H9 (cell line): ENCODE data around the gene VDR. TPM values are rescaled to one million over a fixed set of nuclear protein-coding genes. Genes with fewer than 3 reads are reported as not detected.

Experiments used
- DNase-seq: peaks from one replicate; pipeline ENCODE4 v3.0.0-alpha.2; 2017
- H2AFZ ChIP-seq: one replicate; pipeline ENCODE4 v1.6.1; 2013; ENCODE audit warnings: mild to moderate bottlenecking, low read length, control low read depth, moderate library complexity
- H2AK5ac ChIP-seq: 2 replicates; pipeline ENCODE4 v1.6.1; 2013; ENCODE audit warnings: low read length, control low read depth, mixed read lengths; ENCODE audit not compliant: insufficient read length
- H2BK120ac ChIP-seq: one replicate; pipeline ENCODE4 v1.6.1; 2013; ENCODE audit warnings: low read depth, mild to moderate bottlenecking, low read length, control low read depth, inconsistent platforms; ENCODE audit not compliant: poor library complexity, severe bottlenecking
- H2BK12ac ChIP-seq: 2 replicates; pipeline ENCODE4 v1.6.1; 2013; ENCODE audit warnings: low read length, control low read depth, mixed read lengths, low read depth; ENCODE audit not compliant: insufficient read length
- H2BK15ac ChIP-seq: 2 replicates; pipeline ENCODE4 v1.6.1; 2013; ENCODE audit warnings: low read depth, low read length, control low read depth
- H2BK20ac ChIP-seq: one replicate; pipeline ENCODE4 v1.6.1; 2013; ENCODE audit warnings: low read depth, mild to moderate bottlenecking, low read length, control low read depth, inconsistent platforms; ENCODE audit not compliant: poor library complexity, severe bottlenecking
- H2BK5ac ChIP-seq: 2 replicates; pipeline ENCODE4 v1.6.1; 2013; ENCODE audit warnings: low read length, control low read depth, mixed read lengths; ENCODE audit not compliant: insufficient read length
- H3K14ac ChIP-seq: 2 replicates; pipeline ENCODE4 v1.6.1; 2013; ENCODE audit warnings: low read length, control low read depth; ENCODE audit not compliant: insufficient read depth
- H3K18ac ChIP-seq: 2 replicates; pipeline ENCODE4 v1.6.1; 2013; ENCODE audit warnings: low read depth, mild to moderate bottlenecking, mixed read lengths, low read length, control low read depth; ENCODE audit not compliant: insufficient read length
- H3K23ac ChIP-seq: 2 replicates; pipeline ENCODE4 v1.6.1; 2013; ENCODE audit warnings: low read length, control low read depth, mixed read lengths, low read depth; ENCODE audit not compliant: insufficient read length
- H3K23me2 ChIP-seq: 2 replicates; pipeline ENCODE4 v1.6.1; 2013; ENCODE audit warnings: low read depth, mild to moderate bottlenecking, mixed read lengths, low read length, control low read depth; ENCODE audit not compliant: insufficient read length, poor library complexity, severe bottlenecking
- H3K27ac ChIP-seq: 2 replicates; pipeline ENCODE4 v1.5.1; 2013; ENCODE audit warnings: low read length, control low read depth, mixed read lengths, low read depth; ENCODE audit not compliant: insufficient read length
- H3K27me3 ChIP-seq: 2 replicates; pipeline ENCODE4 v1.6.1; 2013; ENCODE audit warnings: low read length, control low read depth, inconsistent platforms; ENCODE audit not compliant: insufficient read depth
- H3K4ac ChIP-seq: 2 replicates; pipeline ENCODE4 v1.6.1; 2013; ENCODE audit warnings: low read depth, mild to moderate bottlenecking, control low read depth, inconsistent platforms, low read length, moderate library complexity
- H3K4me1 ChIP-seq: 2 replicates; pipeline ENCODE4 v1.6.1; 2013; ENCODE audit warnings: low read length, control low read depth, inconsistent platforms; ENCODE audit not compliant: insufficient read depth
- H3K4me2 ChIP-seq: 2 replicates; pipeline ENCODE4 v1.6.1; 2013; ENCODE audit warnings: low read length, control low read depth, mixed read lengths; ENCODE audit not compliant: insufficient read length, insufficient read depth
- H3K56ac ChIP-seq: 2 replicates; pipeline ENCODE4 v1.6.1; 2013; ENCODE audit warnings: low read depth, mild to moderate bottlenecking, mixed read lengths, low read length, control low read depth; ENCODE audit not compliant: insufficient read length
- H3K79me1 ChIP-seq: 2 replicates; pipeline ENCODE4 v1.6.1; 2013; ENCODE audit warnings: low read depth, mild to moderate bottlenecking, moderate library complexity, low read length, control low read depth, inconsistent platforms; ENCODE audit not compliant: insufficient read depth, poor library complexity, severe bottlenecking
- H3K79me2 ChIP-seq: 2 replicates; pipeline ENCODE4 v1.6.1; 2013; ENCODE audit warnings: low read length, control low read depth, inconsistent platforms; ENCODE audit not compliant: insufficient read depth
- H3K9ac ChIP-seq: 2 replicates; pipeline ENCODE4 v1.6.1; 2013; ENCODE audit warnings: low read length, control low read depth, mixed read lengths; ENCODE audit not compliant: insufficient read length; ENCODE audit errors: extremely low read depth
- H3K9me3 ChIP-seq: one replicate; pipeline ENCODE4 v1.6.1; 2013; ENCODE audit warnings: low read depth, low read length, inconsistent platforms; ENCODE audit not compliant: control insufficient read depth
- H3T11ph ChIP-seq: one replicate; pipeline ENCODE4 v1.6.1; 2013; ENCODE audit warnings: mild to moderate bottlenecking, low read length, control low read depth, inconsistent platforms
- H4K20me1 ChIP-seq: one replicate; pipeline ENCODE4 v1.6.1; 2013; ENCODE audit not compliant: control insufficient read depth, insufficient read length, insufficient read depth
- H4K5ac ChIP-seq: 2 replicates; pipeline ENCODE4 v1.6.1; 2013; ENCODE audit warnings: low read depth, mild to moderate bottlenecking, mixed read lengths, low read length, control low read depth; ENCODE audit not compliant: insufficient read length
- H4K8ac ChIP-seq: replicated peaks from 2 replicates; pipeline ENCODE4 v1.6.1; 2013; ENCODE audit warnings: low read length, control low read depth, mixed read lengths, low read depth; ENCODE audit not compliant: insufficient read length
- H4K91ac ChIP-seq: 2 replicates; pipeline ENCODE4 v1.6.1; 2013; ENCODE audit warnings: low read depth, mild to moderate bottlenecking, moderate library complexity, mixed read lengths, low read length, control low read depth; ENCODE audit not compliant: insufficient read length
- H3K27ac Mint-ChIP-seq, 3 experiments: 2 replicates in 2 of 3; 3 replicates in 1 of 3; pipeline ENCODE4 v1.8.0; 2020 to 2021; ENCODE audit warnings: mixed read lengths in 3 of 3, mild to moderate bottlenecking in 1 of 3, moderate library complexity in 1 of 3
- H3K27me3 Mint-ChIP-seq: 2 replicates; pipeline ENCODE4 v1.8.0; 2021; ENCODE audit warnings: low read depth, mild to moderate bottlenecking, moderate library complexity, mixed read lengths
- H3K36me3 Mint-ChIP-seq, 3 experiments: 2 replicates in 2 of 3; 3 replicates in 1 of 3; pipeline ENCODE4 v1.8.0; 2020 to 2021; ENCODE audit warnings: low read depth in 3 of 3, mixed read lengths in 3 of 3; ENCODE audit not compliant: insufficient read depth in 1 of 3
- H3K4me1 Mint-ChIP-seq, 2 experiments: 2 replicates each; pipeline ENCODE4 v1.8.0; 2020; ENCODE audit warnings: mixed read lengths in 2 of 2
- H3K4me3 Mint-ChIP-seq, 2 experiments: 2 replicates in 1 of 2; 3 replicates in 1 of 2; pipeline ENCODE4 v1.8.0; 2020 to 2021; ENCODE audit warnings: mild to moderate bottlenecking in 2 of 2, mixed read lengths in 2 of 2, moderate library complexity in 1 of 2
- H3K9me3 Mint-ChIP-seq, 2 experiments: 2 replicates in 1 of 2; 3 replicates in 1 of 2; pipeline ENCODE4 v1.8.0; 2020; ENCODE audit warnings: mild to moderate bottlenecking in 2 of 2, mixed read lengths in 2 of 2, moderate library complexity in 1 of 2
- CTCF ChIP-seq: fragments of 200-600 bp; sonication (generic); conservative IDR thresholded peaks from 3 replicates; pipeline ENCODE4 v1.8.0; 2021; ENCODE audit warnings: antibody characterized with exemption, mild to moderate bottlenecking
- WGBS: extraction: QIAGEN DNeasy Blood & Tissue Kit; methylation state at CpG from one replicate; pipeline ENCODE4 v1.1.7; 2013; ENCODE audit warnings: missing lambda C conversion rate, low lambda C conversion rate, mixed read lengths; ENCODE audit not compliant: insufficient read length; ENCODE audit errors: extremely low coverage; 5-methylcytosine and 5-hydroxymethylcytosine counted together
- total RNA-seq: library from RNA; stranded (reverse); gene quantifications from 2 replicates; pipeline ENCODE4 v1.2.1, GENCODE V29; 2021

VDR gene
- total RNA-seq, 1 experiment from 2014 or later = 0.61 TPM

- no peaks in the 10 kb centered on the region for H4K20me1 ChIP-seq
- Mint-ChIP-seq H3K27me3 (no peaks in the 10 kb centered on the region; the same call in 1 of the 2 replicates), H3K27ac (peak overlapping the region in 1 of 3 experiments; percentile 10; a peak in 3 of 7 replicates), H3K4me1 (peaks cover 56 to 67% of the 10 kb centered on the region in 2 experiments), H3K4me3 (no peak overlapping the region), H3K9me3 (no peaks in the 10 kb centered on the region), H3K36me3 (peaks cover 2 to 18% (median 17%) of the 10 kb centered on the region in 3 experiments; a peak in 6 of 7 replicates)
- DNase-seq = no peak
- no peak overlapping the region for H3K14ac ChIP-seq
- H3K4ac ChIP-seq = no peak overlapping the region
- no peak overlapping the region for H4K8ac ChIP-seq
- no peaks in the 10 kb centered on the region for H3K9me3 ChIP-seq
- no peak overlapping the region for H3K9ac ChIP-seq
- no peaks in the 10 kb centered on the region for H3K27me3 ChIP-seq
- no peak overlapping the region for H2BK120ac ChIP-seq
- no peak overlapping the region for H3K4me2 ChIP-seq
- H4K91ac ChIP-seq = no peak overlapping the region
- H3K27ac ChIP-seq = no peak overlapping the region
- H2BK20ac ChIP-seq = no peak overlapping the region
- H3K23ac ChIP-seq = no peak overlapping the region
- TF ChIP-seq CTCF = no peak
- no CpG with 5 or more reads among the region's 9 CpGs for WGBS
- no peak overlapping the region for H2BK15ac ChIP-seq
- H2BK5ac ChIP-seq = no peak overlapping the region
- H3K18ac ChIP-seq = no peak overlapping the region
- H3T11ph ChIP-seq = no peak overlapping the region
- peaks cover 9% of the 10 kb centered on the region for H3K79me1 ChIP-seq
- peaks cover 5% of the 10 kb centered on the region for H3K23me2 ChIP-seq
- H4K5ac ChIP-seq = no peak overlapping the region
- H3K4me1 ChIP-seq = peaks cover 22% of the 10 kb centered on the region
- no peak overlapping the region for H3K56ac ChIP-seq
- no peak overlapping the region for H2BK12ac ChIP-seq
- H3K79me2 ChIP-seq = peaks cover 22% of the 10 kb centered on the region; the same call in 1 of the 2 replicates
- no peak overlapping the region for H2AK5ac ChIP-seq
- H2AFZ ChIP-seq = no peak overlapping the region
These were observed 96.7 kb downstream of the VDR start for GRCh38 chr12:47808050-47808449.
